K562 (cell line): ENCODE data around the gene TMTC2. TPM values are rescaled to one million over a fixed set of nuclear protein-coding genes. Genes with fewer than 3 reads are reported as not detected.

ENCODE experiments used
- ATAC-seq: fragments of 200-7000 bp; cut with Tn5 transposase; 3 replicates; pipeline ENCODE4 v1.9.1; 2020; ENCODE audit warnings: moderate library complexity
- BruUV-seq: library from RNA; stranded (reverse); fragments of 400-500 nt; replicated peaks from 2 replicates; lab custom pipeline; 2021; lab: Mats Ljungman, UMichigan
- CTCF ChIA-PET: fragments of 300-600 bp; formaldehyde crosslinking; extraction: SDS; loops from one replicate; lab custom pipeline; 2021; ENCODE audit warnings: low intra/inter-chr PET ratio; lab: Yijun Ruan, JAX
- POLR2A ChIA-PET: fragments of 300-600, 350-650 bp; sonication (Branson Sonifier 250); formaldehyde crosslinking; extraction: SDS; loops from one replicate; lab custom pipeline; 2021; ENCODE audit warnings: antibody characterized with exemption, inconsistent platforms; lab: Yijun Ruan, JAX
- DNase-seq, 4 experiments: peaks; one replicate each; pipeline versions ENCODE4 v3.0.0 to v3.0.0-alpha.2; 2011 to 2018; ENCODE audit warnings: low spot score in 3 of 4, mixed read lengths in 3 of 4; ENCODE audit errors: extremely low read depth in 1 of 4
- FAIRE-seq: peaks from 2 replicates; lab custom pipeline; 2011; peaks lifted over from hg19 to GRCh38; lab: Jason Lieb, UNC
- H2AFZ ChIP-seq: 2 replicates; pipeline ENCODE4 v1.6.0; 2011; ENCODE audit warnings: low read depth, low read length, control low read depth, inconsistent platforms
- H3K27ac ChIP-seq: fragments of 200-600 bp; 3 replicates; pipeline ENCODE4 v1.8.0; 2011; ENCODE audit warnings: low read depth, mild to moderate bottlenecking, control low read depth, inconsistent platforms, low read length, moderate library complexity, mixed read lengths; ENCODE audit errors: extremely low read depth
- H3K27me3 ChIP-seq, 2 experiments: fragments of 300-600 bp in 1 of 2; 2 replicates in 1 of 2; 3 replicates in 1 of 2; pipeline versions ENCODE4 v1.6.0 to v1.8.0; 2011; ENCODE audit warnings: inconsistent platforms in 2 of 2, low read length in 2 of 2, mild to moderate bottlenecking in 1 of 2, mixed read lengths in 1 of 2, moderate library complexity in 1 of 2; ENCODE audit not compliant: control insufficient read depth in 2 of 2, insufficient read depth in 2 of 2
- H3K36me3 ChIP-seq: fragments of 300-600 bp; 3 replicates; pipeline ENCODE4 v1.8.0; 2011; ENCODE audit warnings: mild to moderate bottlenecking, low read length, inconsistent platforms; ENCODE audit not compliant: control insufficient read depth, insufficient read depth
- H3K4me1 ChIP-seq, 2 experiments: fragments of 200-600 bp in 1 of 2; replicated peaks in 1 of 2; 2 replicates in 1 of 2; 3 replicates in 1 of 2; pipeline versions ENCODE4 v1.5.1 to v1.8.0; 2011; ENCODE audit warnings: inconsistent platforms in 2 of 2, low read length in 2 of 2, mild to moderate bottlenecking in 1 of 2, mixed read lengths in 1 of 2, moderate library complexity in 1 of 2; ENCODE audit not compliant: control insufficient read depth in 2 of 2, insufficient read depth in 2 of 2
- H3K4me2 ChIP-seq: 2 replicates; pipeline ENCODE4 v1.6.1; 2011; ENCODE audit warnings: low read length, control low read depth, inconsistent platforms, mixed read lengths; ENCODE audit not compliant: insufficient read depth
- H3K4me3 ChIP-seq: fragments of 200-600 bp; sonication (generic), shearing (Covaris generic); 2 replicates; pipeline ENCODE4 v1.5.1; 2016; ENCODE audit warnings: control low read depth, inconsistent platforms
- H3K79me2 ChIP-seq: fragments of 200-600 bp; 3 replicates; pipeline ENCODE4 v1.8.0; 2011; ENCODE audit warnings: low read length, inconsistent platforms; ENCODE audit not compliant: control insufficient read depth, insufficient read depth
- H3K9ac ChIP-seq, 2 experiments: 2 replicates each; pipeline versions ENCODE4 v1.6.0 to v1.6.1; 2011; ENCODE audit warnings: low read depth in 2 of 2, low read length in 2 of 2, control low read depth in 1 of 2, inconsistent platforms in 1 of 2, mild to moderate bottlenecking in 1 of 2, mixed read lengths in 1 of 2; ENCODE audit not compliant: insufficient read depth in 1 of 2
- H3K9me1 ChIP-seq: one replicate; pipeline ENCODE4 v1.6.0; 2011; ENCODE audit warnings: inconsistent platforms, mild to moderate bottlenecking, low read length, moderate library complexity; ENCODE audit not compliant: control insufficient read depth, insufficient read depth
- H3K9me3 ChIP-seq: replicated peaks from 2 replicates; pipeline ENCODE4 v1.5.1; 2011; ENCODE audit warnings: low read depth, low read length, inconsistent platforms; ENCODE audit not compliant: control insufficient read depth, insufficient read depth
- H4K20me1 ChIP-seq: replicated peaks from 2 replicates; pipeline ENCODE4 v1.6.1; 2011; ENCODE audit warnings: low read length, inconsistent platforms, mixed read lengths; ENCODE audit not compliant: control insufficient read depth, insufficient read depth
- CBX2 ChIP-seq: fragments of 200-600 bp; sonication (generic); IDR thresholded peaks from one replicate; pipeline ENCODE4 v1.6.1; 2012; ENCODE audit warnings: mild to moderate bottlenecking, low read length, inconsistent platforms; ENCODE audit not compliant: insufficient read depth, poor library complexity, severe bottlenecking
- CBX5 ChIP-seq: IDR thresholded peaks from 2 replicates; pipeline ENCODE4 v1.6.1; 2014; ENCODE audit warnings: low read depth, borderline replicate concordance
- CEBPB ChIP-seq: fragments of 450-650 bp; IDR thresholded peaks from 2 replicates; pipeline ENCODE4 v1.6.1; 2016; ENCODE audit warnings: missing genetic modification characterization, missing compliant biosample characterization
- MBD2 ChIP-seq: sonication (generic); IDR thresholded peaks from 2 replicates; pipeline ENCODE4 v1.6.1; 2016; ENCODE audit warnings: low read depth, borderline replicate concordance
- NFE2L1 ChIP-seq: fragments of 450-650 bp; IDR thresholded peaks from 2 replicates; pipeline ENCODE4 v1.6.1; 2016; ENCODE audit warnings: missing genetic modification characterization, low read depth, mild to moderate bottlenecking, missing compliant biosample characterization, moderate library complexity, borderline replicate concordance
- TSHZ1 ChIP-seq: fragments of 250-450 bp; sonication (Bioruptor Pico); IDR thresholded peaks from 2 replicates; pipeline ENCODE4 v1.4.0; 2020; ENCODE audit warnings: mild to moderate bottlenecking, moderate library complexity
- ZNF277 ChIP-seq: fragments of 250-450 bp; sonication (Bioruptor Pico); IDR thresholded peaks from 2 replicates; pipeline ENCODE4 v1.8.0; 2022; ENCODE audit warnings: inconsistent platforms, mild to moderate bottlenecking, moderate library complexity, borderline replicate concordance
- ZNF436 ChIP-seq: fragments of 250-450, 450-650 bp; sonication (Bioruptor Pico); formaldehyde crosslinking; IDR thresholded peaks from 2 replicates; pipeline ENCODE4 v1.7.0; 2020; ENCODE audit warnings: mild to moderate bottlenecking
- in situ Hi-C: fragments of 300-500 bp; cut with MboI; formaldehyde crosslinking; loops from 4 replicates; pipeline ENCODE4 v1.15.0; 2018; ENCODE audit warnings: inconsistent platforms, mixed read lengths
- intact Hi-C: fragments of 100-400 bp; cut with micrococcal nuclease; formaldehyde crosslinking; loops from 2 replicates; pipeline ENCODE4 v1.14.2; 2022
- polyA plus RNA-seq, 8 experiments: library from polyadenylated mRNA; depleted of rRNA in 4 of 8; stranded (reverse) in 5 of 8; unstranded in 3 of 8; fragments of >200 nt; fragmentation: Nextera tagmentation in 2 of 8; fragmentation: Illumina TruSeq in 1 of 8; extraction: Ambion mirVana in 2 of 8; extraction: Trizol in 1 of 8; gene quantifications; 2 replicates each; pipeline versions ENCODE4 v1.2.1 to v1.2.3, GENCODE V29; 2011 to 2014; ENCODE audit warnings: inconsistent platforms in 1 of 8, missing spikeins in 1 of 8
- total RNA-seq, 7 experiments: library from RNA; depleted of rRNA in 6 of 7; stranded (reverse); fragments of >200 nt in 6 of 7; fragmentation: Illumina TruSeq in 2 of 7; extraction: Trizol in 2 of 7; gene quantifications; 2 replicates each; pipeline versions ENCODE4 v1.2.1 to v1.2.3, GENCODE V29; 2011 to 2021; ENCODE audit warnings: low replicate concordance in 1 of 7
- TF ChIP-seq, protein P1 (sequence below): fragments of 450-650 bp; IDR thresholded peaks from 2 replicates; pipeline ENCODE4 v1.6.1; 2017; ENCODE audit warnings: antibody characterized with exemption, mild to moderate bottlenecking
- TF ChIP-seq, protein P2 (sequence below): fragments of 450-650 bp; IDR thresholded peaks from 2 replicates; pipeline ENCODE4 v1.6.1; 2016
- TF ChIP-seq, protein P3 (sequence below): fragments of 250-450 bp; sonication (Bioruptor Pico); IDR thresholded peaks from 2 replicates; pipeline ENCODE4 v1.8.0; 2021; ENCODE audit warnings: moderate library complexity, mild to moderate bottlenecking, inconsistent platforms

The TMTC2 gene
- total and polyA plus RNA-seq, 9 of the 15 experiments (the other 6 are each of a cell fraction or from before 2014, with no cell fraction given), result 0.29 to 1.1 (median 0.55) TPM

DNA sequence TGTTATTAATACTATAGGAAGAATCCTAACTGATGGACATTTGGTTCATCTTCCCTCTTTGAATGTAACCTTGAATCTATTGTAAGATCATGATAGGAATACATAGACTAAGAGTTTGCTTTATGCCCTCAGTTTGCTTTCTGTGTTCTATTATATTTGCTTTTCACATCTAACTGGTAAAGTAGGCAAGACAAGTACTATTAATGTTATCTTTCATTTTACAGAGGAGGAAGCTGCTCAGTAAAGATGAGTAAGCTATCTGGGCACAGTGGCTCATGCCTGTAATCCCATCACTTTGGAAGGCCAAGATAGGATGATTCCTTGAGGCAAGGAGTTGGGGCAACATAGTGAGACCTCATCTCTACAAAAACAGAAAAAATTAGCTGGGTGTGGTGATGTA lies 103.0 kb downstream of the TMTC2 start:
- FAIRE-seq, result no peak
- Histone ChIP-seq H2AFZ (no peak overlapping the region), H4K20me1 (no peaks in the 10 kb centered on the region), H3K4me1 (no peaks in the 10 kb centered on the region), H3K9me1 (no peaks in the 10 kb centered on the region), H3K27me3 (no peaks in the 10 kb centered on the region), H3K79me2 (no peaks in the 10 kb centered on the region), H3K9ac (no peak overlapping the region), H3K4me2 (no peak overlapping the region), H3K36me3 (no peaks in the 10 kb centered on the region), H3K9me3 (no peaks in the 10 kb centered on the region), H3K27ac (no peak overlapping the region), H3K4me3 (no peak overlapping the region)
- POLR2A ChIA-PET, result no interaction called here
- no TSS peak for BruUV-seq
- no peak for ATAC-seq
- no peak for DNase-seq
- no peak for TF ChIP-seq CEBPB (tag)
- TF ChIP-seq, protein P1, sequence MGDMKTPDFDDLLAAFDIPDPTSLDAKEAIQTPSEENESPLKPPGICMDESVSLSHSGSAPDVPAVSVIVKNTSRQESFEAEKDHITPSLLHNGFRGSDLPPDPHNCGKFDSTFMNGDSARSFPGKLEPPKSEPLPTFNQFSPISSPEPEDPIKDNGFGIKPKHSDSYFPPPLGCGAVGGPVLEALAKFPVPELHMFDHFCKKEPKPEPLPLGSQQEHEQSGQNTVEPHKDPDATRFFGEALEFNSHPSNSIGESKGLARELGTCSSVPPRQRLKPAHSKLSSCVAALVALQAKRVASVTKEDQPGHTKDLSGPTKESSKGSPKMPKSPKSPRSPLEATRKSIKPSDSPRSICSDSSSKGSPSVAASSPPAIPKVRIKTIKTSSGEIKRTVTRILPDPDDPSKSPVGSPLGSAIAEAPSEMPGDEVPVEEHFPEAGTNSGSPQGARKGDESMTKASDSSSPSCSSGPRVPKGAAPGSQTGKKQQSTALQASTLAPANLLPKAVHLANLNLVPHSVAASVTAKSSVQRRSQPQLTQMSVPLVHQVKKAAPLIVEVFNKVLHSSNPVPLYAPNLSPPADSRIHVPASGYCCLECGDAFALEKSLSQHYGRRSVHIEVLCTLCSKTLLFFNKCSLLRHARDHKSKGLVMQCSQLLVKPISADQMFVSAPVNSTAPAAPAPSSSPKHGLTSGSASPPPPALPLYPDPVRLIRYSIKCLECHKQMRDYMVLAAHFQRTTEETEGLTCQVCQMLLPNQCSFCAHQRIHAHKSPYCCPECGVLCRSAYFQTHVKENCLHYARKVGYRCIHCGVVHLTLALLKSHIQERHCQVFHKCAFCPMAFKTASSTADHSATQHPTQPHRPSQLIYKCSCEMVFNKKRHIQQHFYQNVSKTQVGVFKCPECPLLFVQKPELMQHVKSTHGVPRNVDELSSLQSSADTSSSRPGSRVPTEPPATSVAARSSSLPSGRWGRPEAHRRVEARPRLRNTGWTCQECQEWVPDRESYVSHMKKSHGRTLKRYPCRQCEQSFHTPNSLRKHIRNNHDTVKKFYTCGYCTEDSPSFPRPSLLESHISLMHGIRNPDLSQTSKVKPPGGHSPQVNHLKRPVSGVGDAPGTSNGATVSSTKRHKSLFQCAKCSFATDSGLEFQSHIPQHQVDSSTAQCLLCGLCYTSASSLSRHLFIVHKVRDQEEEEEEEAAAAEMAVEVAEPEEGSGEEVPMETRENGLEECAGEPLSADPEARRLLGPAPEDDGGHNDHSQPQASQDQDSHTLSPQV, result no peak
- no peak for TF ChIP-seq CBX5
- TF ChIP-seq, protein P2, sequence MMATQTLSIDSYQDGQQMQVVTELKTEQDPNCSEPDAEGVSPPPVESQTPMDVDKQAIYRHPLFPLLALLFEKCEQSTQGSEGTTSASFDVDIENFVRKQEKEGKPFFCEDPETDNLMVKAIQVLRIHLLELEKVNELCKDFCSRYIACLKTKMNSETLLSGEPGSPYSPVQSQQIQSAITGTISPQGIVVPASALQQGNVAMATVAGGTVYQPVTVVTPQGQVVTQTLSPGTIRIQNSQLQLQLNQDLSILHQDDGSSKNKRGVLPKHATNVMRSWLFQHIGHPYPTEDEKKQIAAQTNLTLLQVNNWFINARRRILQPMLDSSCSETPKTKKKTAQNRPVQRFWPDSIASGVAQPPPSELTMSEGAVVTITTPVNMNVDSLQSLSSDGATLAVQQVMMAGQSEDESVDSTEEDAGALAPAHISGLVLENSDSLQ, result no peak
- no peak for TF ChIP-seq CBX2
- TF ChIP-seq ZNF277 (CRISPR knock-in tag), result no peak
- no peak for TF ChIP-seq TSHZ1 (CRISPR knock-in tag)
- no peak for TF ChIP-seq MBD2
- TF ChIP-seq, protein P3, sequence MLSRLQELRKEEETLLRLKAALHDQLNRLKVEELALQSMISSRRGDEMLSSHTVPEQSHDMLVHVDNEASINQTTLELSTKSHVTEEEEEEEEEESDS (CRISPR knock-in tag), result no peak
- TF ChIP-seq NFE2L1 (tag), result no peak
- no peak for TF ChIP-seq ZNF436 (CRISPR knock-in tag)
- intact Hi-C loops (no loop called here), in situ Hi-C loops (no loop called here)
- CTCF ChIA-PET, result no interaction called here
